GM12892 (cell line): ENCODE results near the gene NCAN.

Experiments
- POLR2A ChIP-seq: IDR thresholded peaks from 2 replicates; pipeline ENCODE4 v1.6.1; 2011; ENCODE audit warnings: low read depth, low read length, control low read depth
- POLR2AphosphoS5 ChIP-seq: IDR thresholded peaks from 2 replicates; pipeline ENCODE4 v1.6.1; 2011; ENCODE audit warnings: low read depth, low read length, control low read depth

GRCh38 chr19:19170873-19171672, 40.7 kb upstream of the NCAN start:
- TF ChIP-seq POLR2A (no peak), POLR2AphosphoS5 (no peak)
